ENCODE data around the gene CKMT2.

CKMT2 gene

DNA sequence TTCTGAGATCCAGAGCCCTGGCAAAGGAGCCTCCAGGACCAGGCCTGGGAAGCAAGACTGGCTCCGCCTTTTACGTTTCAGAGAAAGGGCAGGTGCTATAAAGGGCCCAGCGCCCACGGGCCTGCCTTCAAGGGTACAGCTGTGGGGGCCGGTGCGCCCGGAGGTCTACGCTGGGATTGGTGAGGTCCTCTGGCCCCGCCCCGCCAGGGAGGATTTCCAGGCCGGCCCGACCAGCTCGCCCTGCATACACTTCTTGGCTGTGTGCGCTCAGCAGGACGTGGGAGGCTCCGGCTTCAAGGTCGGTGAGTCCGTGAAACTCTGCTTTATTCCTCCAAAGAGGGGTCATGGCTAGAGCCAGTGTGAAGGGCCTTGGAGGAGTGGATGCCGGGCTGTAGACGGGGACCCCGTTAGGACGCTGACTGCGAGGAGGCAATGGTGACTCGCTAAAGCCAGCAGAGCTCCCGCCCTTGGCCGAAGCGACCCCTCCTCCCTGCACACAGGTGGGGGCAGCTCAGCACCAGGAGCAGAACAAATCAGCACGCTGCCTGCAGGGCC is at the start of gene CKMT2:
Gene CKMT2 (plus strand): TSS at position 243 of the 555 bp plus-strand sequence. CDS start 17,811 bp downstream, outside the sequence.
- DNase-seq (ENCODE audit: low spot score): peak; percentile 59

DNA sequence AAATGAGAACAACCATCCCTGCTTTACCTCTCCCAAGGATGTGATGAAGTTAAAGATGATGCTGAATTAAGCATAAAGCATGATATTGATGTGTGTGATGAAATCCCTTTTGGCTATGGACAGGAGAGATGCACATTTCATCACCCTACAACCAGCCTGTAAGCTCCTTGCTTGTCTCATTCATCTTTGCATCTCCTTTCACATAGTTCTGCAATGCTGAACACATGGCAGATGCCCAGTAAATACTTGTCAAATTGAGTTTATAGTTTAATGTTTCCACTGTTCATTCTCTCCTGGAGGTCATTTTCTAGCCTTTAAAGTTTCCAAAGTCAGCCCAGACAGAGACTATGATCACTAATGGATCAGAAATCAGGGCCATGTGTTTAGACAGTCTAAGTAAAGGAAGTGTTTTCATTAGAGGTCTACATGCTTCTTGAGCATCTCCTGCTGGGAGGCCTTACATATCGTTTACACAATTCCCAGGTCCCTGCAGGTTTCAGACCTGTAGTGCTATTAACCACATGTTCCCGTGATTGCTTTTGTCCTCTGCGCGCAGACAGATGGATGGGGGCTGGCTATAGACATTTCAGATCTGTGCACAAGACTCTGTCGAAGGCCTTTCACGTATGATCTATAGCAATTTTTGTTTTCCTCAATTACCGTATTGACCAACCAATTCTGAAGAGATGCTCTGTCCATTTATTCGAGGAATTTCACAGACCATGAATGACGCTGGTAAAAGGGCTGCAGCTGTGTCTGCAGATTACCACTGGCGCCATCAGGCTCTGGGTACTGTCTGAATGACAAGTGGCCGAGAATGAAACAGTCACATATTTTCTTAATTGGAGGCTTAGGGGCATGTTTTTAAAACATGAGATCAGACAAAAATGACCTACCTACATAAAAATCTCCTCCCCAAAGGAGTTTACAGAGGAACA is 49.0 kb upstream of the CKMT2 start:
- DNase-seq (ENCODE audit: low spot score): no peak

DNA sequence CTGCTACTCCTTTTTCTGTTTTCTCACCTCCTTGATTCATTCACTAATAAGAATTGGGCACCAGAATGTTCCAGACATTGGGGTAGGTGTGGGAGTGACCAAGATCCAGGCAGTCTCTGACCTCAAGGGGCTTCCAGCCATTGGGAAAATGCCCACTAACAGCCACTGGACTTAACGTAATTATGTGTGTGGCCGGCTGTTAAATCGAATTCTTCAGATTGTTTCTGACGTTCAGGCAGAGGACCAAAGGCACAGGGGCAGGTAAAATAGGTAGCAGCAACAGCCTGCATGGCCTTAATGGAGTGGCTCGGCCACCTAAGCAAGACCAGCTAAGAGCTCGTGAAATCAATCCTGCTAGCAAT is 48.4 kb upstream of the CKMT2 start:
- DNase-seq (ENCODE audit: low spot score): no peak

DNA sequence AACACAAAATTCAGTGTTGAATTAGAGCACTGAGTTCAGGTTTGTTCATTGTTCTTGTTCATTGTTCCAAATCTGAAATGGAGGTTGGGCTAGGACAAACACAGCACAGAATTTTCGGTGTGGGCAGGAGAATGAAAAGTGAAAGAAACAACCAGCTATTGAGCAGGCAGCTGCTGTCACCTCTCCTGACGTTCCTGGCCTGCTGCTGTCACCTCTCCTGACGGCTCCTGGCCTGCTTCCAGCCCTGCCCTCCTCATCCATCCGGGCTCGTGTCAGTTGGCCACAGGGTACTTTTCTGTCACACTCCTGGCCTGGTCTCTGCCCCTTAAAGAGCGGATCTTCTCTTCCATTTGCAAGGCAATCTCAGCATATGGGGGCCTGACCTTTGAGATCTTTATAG is 45.2 kb upstream of the CKMT2 start:
- DNase-seq (ENCODE audit: low spot score): no peak

DNA sequence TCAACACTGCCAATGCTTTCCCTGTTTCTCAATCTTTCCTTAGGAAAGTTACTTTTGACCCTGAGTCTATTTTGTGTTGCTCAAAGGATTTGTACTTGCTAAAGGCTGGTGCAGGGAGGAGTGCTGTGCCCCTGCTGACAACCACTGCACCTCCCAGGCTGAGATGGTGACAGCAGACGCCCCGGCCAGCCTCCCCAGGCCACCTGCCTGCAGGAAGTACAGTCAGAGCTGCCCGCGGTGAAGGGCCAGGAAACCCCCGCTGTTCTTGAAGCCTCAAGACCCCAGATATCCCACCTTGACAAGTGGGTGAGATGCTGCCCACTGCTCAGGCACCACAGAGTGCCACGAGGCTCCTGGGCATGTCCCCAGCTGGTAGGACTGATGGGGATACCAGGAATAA is 44.2 kb upstream of the CKMT2 start:
- DNase-seq (ENCODE audit: low spot score): no peak

DNA sequence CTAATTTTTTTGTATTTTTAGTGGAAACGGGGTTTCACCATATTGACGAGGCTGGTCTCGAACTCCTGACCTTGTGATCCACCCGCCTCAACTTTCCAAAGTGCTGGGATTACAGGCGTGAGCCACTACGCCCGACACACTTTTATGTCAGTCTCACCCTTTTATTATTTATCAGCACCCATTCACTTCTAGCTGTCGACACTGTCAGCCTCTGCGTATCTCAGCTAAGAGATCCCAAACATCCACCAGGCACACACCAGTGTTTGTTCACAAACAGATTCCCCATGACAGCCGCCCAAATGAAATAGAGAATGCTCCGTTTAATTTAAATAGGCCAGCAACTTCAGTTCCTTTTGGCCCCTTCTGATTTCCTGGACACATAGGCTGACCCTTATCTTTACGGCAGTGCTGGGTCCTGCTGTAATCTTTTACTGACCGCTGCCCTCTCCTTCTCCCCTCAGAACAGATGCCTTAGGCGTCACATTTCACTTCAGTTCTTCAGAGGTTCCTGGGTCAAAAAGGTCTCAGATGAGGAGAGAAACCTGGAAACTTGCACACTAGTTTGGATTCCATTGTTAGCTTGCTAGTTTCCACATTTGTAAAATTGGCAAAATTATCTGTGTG is 43.1 kb upstream of the CKMT2 start:
- no peak for DNase-seq (ENCODE audit: low spot score)

DNA sequence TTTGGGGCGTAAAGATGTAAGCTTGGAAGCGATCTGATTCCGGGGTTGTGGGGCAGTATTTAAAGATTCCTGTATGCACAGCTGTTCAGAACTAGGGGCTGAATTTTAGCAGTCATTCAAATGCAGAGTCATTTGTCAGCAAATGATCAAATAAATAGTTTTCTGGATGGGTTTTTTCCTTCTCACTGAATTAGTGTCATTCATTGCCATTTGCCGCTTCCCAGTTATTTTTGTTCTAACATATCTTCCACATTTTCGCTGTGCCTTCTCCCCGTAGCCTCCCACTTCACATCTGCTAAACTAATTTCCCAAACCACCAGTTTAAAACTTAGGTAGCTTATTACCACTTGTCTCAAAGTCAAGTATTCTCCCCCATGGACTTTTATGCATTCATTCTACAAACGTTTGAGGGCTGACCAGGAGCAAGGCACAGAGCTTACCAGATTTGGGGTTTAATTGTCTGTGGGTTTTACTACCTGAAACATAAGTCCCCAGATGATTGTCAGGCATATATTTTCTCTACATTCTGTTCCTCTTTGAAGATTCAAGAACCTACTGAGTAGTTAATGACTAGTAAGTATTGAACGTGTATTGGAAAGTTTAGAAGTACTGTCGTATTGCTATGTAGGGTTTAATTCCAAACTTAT is 41.3 kb upstream of the CKMT2 start:
- no peak for DNase-seq (ENCODE audit: low spot score)

DNA sequence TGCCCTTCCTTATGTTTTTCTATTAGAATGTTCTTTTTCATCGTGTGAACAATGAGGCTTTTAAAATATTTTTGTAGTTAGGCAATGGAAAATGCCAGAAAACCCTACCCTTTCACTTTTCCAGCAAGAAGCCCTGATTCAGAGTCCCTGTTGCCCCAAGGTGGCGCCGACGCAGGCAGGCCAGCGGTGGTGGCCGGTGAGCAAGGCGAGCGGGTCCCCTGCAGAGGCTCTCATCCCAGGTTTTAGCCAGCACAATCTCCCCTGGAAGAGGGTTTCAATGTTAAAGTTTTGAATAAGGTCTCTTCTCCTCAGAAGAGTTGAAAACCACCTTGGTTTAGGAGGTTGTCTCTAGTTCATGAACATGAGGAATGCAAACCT is 40.8 kb upstream of the CKMT2 start:
- DNase-seq (ENCODE audit: low spot score): no peak

DNA sequence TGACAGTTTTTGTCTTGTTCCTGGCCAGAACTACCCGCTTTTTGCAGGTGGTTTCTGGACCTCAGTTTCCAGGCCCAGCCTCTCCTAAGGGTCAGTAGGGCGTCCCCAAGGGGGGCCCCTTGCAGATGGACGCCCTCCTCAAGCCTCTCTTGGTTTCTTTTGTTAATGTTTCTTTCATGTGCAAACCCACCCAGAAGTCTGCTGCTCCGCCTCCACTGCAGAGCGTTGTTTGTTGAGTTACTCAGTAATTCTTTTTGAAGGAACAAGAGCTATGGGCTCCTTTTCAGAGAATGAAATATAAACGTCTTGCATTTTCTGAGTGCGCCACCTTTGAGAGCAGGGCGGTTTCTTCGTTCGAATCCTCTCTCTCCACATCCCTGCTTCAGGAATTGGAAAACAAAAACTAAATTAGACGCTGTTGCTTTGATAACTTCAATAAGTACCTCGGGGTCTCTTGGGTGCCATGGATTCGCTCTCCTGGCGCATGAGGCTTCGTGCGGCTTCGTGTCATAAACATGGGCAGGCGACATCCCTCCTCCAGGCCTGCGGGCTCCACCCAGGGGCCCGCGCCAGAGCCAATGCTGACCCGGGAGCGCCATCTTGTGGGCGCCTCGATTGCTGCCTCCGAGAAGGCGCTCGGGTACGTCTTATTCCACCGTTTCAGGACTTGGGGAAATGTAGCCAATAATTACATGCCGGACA is 38.3 kb upstream of the CKMT2 start:
- DNase-seq (ENCODE audit: low spot score): peak; percentile 92

DNA sequence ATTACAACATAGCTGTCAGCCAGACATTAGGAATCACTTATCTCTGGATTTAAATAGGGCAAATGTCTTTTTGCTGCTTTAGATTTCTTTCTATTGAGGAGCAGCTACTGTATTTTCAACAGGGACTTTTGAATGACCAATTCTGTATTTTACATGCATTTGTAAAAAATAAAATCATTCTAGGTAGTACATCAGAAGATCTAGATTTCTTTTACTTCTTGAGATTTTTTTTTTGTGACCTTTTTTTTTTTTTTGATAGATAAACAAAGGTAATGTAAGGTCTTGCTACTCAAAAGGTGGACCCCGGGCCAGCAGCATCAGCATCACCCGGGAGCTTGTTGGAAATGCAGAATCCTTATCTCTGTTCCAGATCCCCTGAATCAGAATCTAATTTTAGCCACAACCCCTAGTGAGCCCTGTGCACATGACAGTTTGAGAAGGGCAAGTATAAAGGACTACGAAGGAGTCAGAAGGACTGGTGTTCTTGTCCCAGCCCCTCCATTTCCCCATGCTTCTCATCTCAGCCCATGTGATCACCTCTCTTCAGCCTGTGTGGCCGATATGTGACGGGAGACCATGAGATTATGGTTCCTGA is 37.7 kb upstream of the CKMT2 start:
- DNase-seq (ENCODE audit: low spot score): no peak

DNA sequence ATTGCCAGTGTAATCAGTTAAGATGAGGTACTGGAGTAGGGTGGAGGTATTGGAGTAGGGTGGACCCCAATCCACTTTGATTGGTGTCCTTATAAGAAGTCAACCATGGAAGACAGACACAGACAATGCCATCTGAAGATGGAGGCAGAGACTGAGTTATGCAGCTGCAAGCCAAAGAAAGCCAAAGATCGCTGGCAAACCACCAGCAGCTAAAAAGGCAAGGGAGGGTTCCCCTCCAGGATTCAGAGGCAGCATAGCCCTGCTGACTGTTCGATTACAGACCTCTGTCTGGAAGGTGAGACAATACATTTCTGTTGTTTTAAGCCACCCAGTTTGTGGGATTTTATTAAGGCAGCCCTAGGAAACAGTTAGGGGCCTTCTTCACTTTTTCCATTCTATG is 30.5 kb upstream of the CKMT2 start:
- no peak for DNase-seq (ENCODE audit: low spot score)

DNA sequence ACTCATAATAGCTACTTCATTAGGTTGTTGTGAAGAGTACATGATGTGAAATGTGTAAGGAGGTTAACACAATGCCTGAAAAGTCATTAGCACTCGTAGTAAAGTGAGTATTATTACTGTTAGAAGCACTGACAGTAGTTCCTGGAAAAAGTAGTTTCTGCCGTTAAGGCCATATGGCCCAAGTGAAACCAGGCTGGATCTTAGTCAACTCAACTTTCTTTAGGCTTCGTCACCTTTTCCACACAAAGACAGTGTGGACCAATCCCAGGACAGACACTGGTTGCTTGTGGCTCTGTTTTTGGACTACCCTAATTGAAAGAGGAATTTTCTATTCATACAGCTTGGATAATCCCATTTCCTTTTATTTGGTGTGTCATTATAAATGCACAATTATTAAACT is 29.4 kb upstream of the CKMT2 start:
- no peak for DNase-seq (ENCODE audit: low spot score)

DNA sequence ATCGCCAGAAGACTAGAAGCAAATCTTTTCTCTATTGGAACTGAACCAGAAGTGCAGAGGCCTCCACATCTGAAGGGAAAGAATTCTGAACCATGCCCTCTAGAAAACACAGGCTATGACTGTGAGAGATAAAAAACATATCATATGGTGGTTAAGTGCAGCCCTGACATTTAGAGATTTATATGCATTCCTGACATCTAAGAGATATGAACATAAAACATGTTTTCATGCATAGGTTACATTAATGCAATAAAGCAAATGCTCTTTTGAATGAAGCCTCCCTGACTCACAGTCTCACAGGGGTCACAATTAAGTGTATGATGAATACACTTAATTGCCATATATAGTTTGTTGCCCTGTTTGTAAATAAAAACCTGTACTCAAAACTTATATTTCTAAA is 28.9 kb upstream of the CKMT2 start:
- no peak for DNase-seq (ENCODE audit: low spot score)

DNA sequence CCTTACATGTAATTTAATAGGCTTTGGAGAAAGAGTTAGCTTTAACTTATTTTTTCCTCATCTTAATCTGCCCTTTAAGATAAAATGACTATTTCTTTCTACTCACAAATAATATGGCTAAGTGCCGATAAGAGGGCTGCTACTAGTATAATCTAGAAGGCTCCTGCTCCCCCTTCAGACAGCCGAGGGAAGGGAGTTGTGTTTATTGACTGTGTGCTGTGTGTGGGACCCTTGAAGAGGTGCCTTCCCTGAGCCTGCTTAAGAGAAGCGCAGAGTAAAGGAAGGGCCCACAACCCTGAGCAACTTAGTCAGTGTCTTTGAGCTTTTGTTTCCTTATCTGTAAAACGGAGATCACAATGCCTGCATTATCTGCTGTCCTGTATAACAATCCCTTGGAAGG is 28.1 kb upstream of the CKMT2 start:
- no peak for DNase-seq (ENCODE audit: low spot score)

DNA sequence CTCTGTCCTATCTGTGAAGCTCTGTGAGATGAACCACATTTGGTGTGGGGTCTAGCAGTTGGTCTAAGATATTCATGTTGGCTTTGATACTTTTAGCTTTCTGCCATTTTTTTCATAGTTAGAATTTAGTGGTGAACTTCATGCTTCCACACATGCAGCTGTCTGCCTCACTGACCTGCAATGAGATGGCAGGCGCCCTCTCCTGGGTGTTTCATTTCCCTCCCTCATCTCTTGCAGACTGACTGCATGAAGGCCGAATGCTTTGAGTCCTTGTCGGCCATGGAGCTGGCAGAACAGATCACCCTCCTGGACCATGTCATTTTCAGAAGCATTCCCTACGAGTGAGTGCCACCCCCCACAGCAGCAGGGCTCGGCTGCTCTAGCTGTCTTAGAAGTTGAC is 26.1 kb upstream of the CKMT2 start:
- peak; percentile 18 for DNase-seq (ENCODE audit: low spot score)

DNA sequence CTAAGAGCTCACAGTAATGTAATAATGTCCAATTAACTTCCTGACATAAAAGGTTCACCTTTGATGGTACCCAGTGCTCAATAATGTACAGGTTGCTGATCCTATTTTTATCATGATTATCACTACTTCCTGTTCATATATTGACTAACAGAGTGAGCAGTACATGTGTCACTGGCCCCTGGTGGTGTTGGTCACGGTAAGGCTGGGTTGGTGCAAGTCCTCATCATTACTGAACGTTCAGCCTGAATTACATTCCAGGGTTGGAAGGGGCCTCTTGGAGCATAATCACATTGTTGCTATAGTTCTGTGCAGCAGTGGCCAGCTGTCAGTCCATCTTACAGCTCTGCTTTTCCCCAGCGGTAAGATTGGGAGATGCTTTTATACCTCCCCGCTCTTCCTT is 24.2 kb upstream of the CKMT2 start:
- no peak for DNase-seq (ENCODE audit: low spot score)

DNA sequence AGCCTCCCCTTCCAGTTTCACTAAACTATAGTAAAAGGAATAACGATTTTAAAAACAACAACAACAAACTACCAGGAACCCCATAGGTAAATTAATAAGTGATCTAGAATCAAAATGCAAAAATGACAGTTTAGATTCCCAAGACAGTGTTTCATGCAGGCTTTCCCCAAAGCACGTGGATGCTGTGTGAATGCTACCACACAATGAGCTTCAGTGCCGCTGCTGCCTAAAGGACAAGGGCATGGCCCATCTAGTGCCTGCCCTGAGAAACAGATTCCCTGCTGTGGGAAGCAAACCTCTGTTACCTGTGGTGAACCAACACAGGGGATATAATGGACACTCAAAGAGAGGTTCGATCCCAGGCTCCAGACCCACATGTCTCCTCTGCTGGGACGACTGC is 23.7 kb upstream of the CKMT2 start:
- no peak for DNase-seq (ENCODE audit: low spot score)

DNA sequence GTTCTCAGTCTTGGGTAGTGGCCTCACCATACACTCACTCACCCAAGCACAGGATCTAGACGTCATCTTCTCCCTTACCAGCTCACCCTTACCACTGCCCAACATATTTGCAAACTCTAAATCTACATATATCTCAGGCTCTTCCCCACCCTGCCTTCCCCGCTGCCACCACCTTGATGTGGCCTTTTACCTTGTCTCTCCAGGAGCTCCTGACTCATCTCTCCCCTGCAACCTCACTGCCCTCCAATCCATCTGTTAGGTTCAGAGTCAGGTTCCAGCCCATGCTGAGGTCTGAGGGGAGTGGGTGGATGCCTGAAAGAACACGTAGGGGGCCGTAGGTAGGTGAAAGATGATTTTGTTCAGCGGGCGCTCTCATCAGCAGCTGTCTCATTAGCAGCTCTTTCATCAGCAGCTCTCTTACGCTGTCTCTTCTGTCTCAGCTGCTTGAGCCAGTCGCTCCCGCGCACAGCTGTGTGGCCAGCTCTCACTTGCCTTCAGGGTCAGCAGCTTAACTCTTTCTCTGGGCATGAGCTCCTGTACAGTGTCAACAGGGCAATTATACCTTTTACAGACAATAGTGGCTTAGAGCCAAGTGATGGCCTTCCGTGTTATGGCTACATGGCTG is 23.1 kb upstream of the CKMT2 start:
- no peak for DNase-seq (ENCODE audit: low spot score)

DNA sequence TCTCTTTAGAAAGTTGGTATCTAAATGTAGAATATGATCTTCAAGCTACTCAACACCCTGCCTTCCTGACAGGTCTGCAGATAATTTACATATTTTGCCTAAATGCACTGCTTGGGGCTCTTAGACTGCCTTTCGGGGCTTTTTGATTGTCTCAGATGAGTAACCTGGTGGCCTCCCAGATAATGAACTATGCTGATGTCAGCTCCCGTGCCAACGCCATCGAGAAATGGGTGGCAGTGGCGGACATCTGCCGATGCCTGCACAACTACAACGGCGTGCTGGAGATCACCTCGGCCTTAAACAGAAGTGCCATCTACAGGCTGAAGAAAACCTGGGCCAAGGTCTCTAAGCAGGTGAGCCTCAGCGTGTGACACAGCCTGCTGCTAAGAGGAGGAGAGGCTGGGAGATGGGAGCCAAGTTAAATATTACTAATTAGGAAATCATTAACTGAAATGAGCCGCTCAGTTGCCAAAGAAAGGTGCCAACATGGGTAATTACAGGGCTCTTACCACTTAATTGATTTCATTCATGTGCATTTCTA is 20.8 kb upstream of the CKMT2 start:
- DNase-seq (ENCODE audit: low spot score): no peak

DNA sequence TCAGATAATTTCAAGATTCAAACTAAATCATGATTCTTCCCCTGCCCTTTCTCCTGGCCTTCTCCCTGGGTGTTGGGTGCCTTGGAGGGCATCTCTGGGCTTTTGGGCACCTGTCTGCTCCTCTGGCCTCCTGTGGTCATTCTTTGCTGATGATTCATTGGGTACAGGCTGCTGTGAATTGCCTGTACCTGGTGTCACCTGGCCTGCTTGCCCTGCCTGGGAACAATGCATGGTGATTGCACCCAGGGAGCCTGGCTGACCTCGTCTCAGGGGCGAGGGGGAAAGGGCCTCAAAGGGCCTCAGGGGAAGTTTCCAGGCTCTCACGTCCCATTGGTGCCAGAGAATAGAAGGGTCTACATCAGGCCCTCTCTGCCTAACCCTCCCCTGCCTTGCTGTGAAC is 20.1 kb upstream of the CKMT2 start:
- DNase-seq (ENCODE audit: low spot score): no peak

DNA sequence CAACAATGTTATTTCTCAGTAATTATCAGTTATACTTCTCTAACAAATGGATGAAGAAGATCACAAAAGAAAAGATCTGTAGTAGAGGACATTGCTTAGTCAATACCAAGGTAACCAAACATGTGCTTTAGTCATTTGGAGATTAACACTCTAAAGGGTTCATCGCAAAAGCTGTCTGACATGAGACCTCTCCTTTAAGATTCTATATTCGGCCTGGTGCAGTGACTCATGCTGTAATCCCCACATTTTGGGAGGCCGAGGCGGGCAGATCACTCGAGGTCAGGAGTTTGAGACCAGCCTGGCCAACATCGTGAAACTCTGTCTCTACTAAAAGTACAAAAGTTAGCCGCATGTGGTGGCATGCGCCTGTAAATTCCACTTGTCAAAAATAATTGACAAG is 18.3 kb upstream of the CKMT2 start:
- no peak for DNase-seq (ENCODE audit: low spot score)
